Motor neuron (in vitro differentiated cells): ENCODE results near the gene IFT81. TPM values are rescaled to one million over a fixed set of nuclear protein-coding genes. Genes with fewer than 3 reads are reported as not detected.

Experiments
- ATAC-seq, 8 experiments: fragments of 200-7000 bp; cut with Tn5 transposase; replicated peaks in 6 of 8; 2 replicates each; pipeline ENCODE4 v1.8.0; 2021; ENCODE audit warnings: mild to moderate bottlenecking in 8 of 8, moderate library complexity in 8 of 8
- H3K27ac ChIP-seq, 2 donors: fragments of 250-450 bp; sonication (Bioruptor Pico); 2 replicates each; pipeline ENCODE4 v1.9.0; 2021; ENCODE audit warnings: antibody characterized with exemption in 2 of 2, mild to moderate bottlenecking in 2 of 2, moderate library complexity in 1 of 2
- H3K4me1 ChIP-seq, 2 donors: fragments of 250-450 bp; sonication (Bioruptor Pico); replicated peaks in 1 of 2; 2 replicates each; pipeline ENCODE4 v1.6.1; 2021; ENCODE audit warnings: antibody characterized with exemption in 2 of 2, mild to moderate bottlenecking in 2 of 2, moderate library complexity in 1 of 2
- H3K4me3 ChIP-seq, 5 donors: fragments of 250-450 bp; sonication (Bioruptor Pico); 2 replicates each; pipeline ENCODE4 v1.9.0; 2021; ENCODE audit warnings: antibody characterized with exemption in 5 of 5, mild to moderate bottlenecking in 5 of 5, moderate library complexity in 4 of 5
- WGBS, 10 experiments: fragments of 450-650 bp; shearing (Covaris generic); methylation state at CpG; one replicate each; pipeline ENCODE4 v1.0.0; 2022; 5-methylcytosine and 5-hydroxymethylcytosine counted together
- in situ Hi-C, 9 experiments: fragments of 400-800 bp; cut with MboI; loops; one replicate each; pipeline ENCODE4 v1.15.0; 2021; ENCODE audit warnings: low sequenced_read_pairs in 9 of 9, low pct_unique_long_range_greater_than_20kb in 2 of 9; ENCODE audit not compliant: unreplicated experiment in 9 of 9
- total RNA-seq, 8 experiments: library from RNA; unstranded; fragments of 300-600 nt; gene quantifications; 2 replicates each; pipeline versions ENCODE4 v1.2.3 to v1.2.4, GENCODE V29; 2022

Gene IFT81
- total RNA-seq, 8 experiments from 2014 or later, result 5.3 to 51.5 (median 33.7) TPM

GRCh38 chr12:110174373-110174996 lies 50.3 kb downstream of the IFT81 start:
- 83 to 100% (median 93%) methylated on average over 1 to 6 of the region's 6 CpGs; no CpG with 5 or more reads in 1 of the 10 experiments for WGBS, 10 experiments
- in situ Hi-C loops, result no loop called here
- no peak overlapping the region for H3K27ac ChIP-seq
- H3K4me1 ChIP-seq, result peaks cover 5 to 6% of the 10 kb centered on the region in 2 donors
- no peak for ATAC-seq
- no peak overlapping the region for H3K4me3 ChIP-seq

GRCh38 chr12:110175201-110175600 lies 51.0 kb downstream of the IFT81 start:
- ATAC-seq, result no peak
- in situ Hi-C loops, result no loop called here
- no peak overlapping the region for H3K27ac ChIP-seq
- WGBS, 10 experiments, result 40 to 97% (median 85%) methylated on average over 1 to 4 of the region's 4 CpGs; no CpG with 5 or more reads in 1 of the 10 experiments
- no peak overlapping the region for H3K4me3 ChIP-seq
- H3K4me1 ChIP-seq, result peaks cover 5 to 6% of the 10 kb centered on the region in 2 donors

DNA sequence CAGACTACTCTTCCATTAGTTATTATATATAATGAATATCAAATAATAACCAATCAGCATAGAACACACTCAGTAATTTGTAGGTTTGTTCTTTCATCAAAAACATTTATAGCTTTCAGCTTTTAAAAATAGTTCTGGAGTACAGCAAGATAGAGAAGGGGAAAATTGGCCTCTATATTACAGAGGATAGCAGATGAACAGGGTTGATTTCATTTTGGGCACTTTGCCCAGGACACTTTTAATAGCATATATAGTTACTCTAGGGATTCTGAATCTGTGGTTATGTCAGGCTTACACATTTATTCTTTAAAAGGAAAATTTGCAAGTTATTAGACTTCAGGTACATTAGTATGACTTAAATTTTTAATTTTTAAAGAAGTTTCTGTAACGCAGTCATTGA lies 52.6 kb downstream of the IFT81 start:
- H3K27ac ChIP-seq, result no peak overlapping the region
- WGBS, 10 experiments, result 92 to 100% (median 100%) methylated on average over 1 of the region's 1 CpG; no CpG with 5 or more reads in 2 of the 10 experiments
- in situ Hi-C loops, result no loop called here
- ATAC-seq, result no peak
- H3K4me1 ChIP-seq, result no peaks in the 10 kb centered on the region
- H3K4me3 ChIP-seq, result no peak overlapping the region

DNA sequence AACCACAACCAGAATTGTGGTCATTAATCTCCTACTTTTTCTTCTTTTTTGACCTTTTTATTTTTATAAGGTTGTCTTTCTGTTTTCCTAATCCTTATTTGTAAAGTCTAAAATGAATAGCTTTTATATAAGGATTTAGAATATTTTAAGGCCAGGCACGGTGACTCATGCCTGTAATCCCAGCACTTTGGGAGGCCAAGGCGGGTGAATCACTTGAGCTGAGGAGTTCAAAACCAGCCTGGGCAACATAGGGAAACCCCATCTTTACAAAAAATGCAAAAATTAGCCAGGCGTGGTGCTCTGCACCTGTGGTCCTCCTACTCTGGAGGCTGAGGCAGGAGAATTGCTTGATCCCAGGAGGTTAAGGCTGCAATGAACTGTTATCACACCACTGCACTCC lies 55.1 kb downstream of the IFT81 start:
- Histone ChIP-seq H3K4me1 (no peaks in the 10 kb centered on the region), H3K4me3 (no peak overlapping the region), H3K27ac (no peak overlapping the region)
- WGBS, 10 experiments, result 40 to 100% (median 94%) methylated on average over 1 to 2 of the region's 3 CpGs; no CpG with 5 or more reads in 3 of the 10 experiments
- peak in 1 of 8 experiments; percentile 43 for ATAC-seq
- in situ Hi-C loops, result no loop called here

DNA sequence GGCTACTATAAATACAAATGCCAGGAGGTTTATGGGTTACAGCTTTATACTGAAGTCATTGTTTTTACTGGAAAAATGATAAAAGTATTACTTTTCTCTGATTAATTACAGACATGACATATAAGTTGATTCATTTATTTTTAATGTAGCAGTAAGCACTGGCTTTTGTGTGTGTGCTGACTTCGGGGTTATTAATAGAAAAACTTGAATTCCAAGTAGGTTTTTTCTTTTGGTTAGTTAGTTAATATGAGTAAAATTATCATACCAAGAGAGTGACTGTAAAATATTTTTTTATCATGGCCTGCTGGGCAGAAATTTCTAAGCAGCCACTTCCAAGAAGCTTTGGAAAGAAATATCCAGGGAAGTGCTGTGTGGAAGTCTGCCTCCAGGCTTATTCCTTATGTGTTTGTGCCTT lies 56.4 kb downstream of the IFT81 start:
- no peak for ATAC-seq
- 0 to 100% (median 63%) methylated on average over 1 of the region's 1 CpG; no CpG with 5 or more reads in 1 of the 10 experiments for WGBS, 10 experiments
- Histone ChIP-seq H3K4me3 (no peak overlapping the region), H3K4me1 (no peaks in the 10 kb centered on the region), H3K27ac (no peak overlapping the region)
- in situ Hi-C loops, result no loop called here

DNA sequence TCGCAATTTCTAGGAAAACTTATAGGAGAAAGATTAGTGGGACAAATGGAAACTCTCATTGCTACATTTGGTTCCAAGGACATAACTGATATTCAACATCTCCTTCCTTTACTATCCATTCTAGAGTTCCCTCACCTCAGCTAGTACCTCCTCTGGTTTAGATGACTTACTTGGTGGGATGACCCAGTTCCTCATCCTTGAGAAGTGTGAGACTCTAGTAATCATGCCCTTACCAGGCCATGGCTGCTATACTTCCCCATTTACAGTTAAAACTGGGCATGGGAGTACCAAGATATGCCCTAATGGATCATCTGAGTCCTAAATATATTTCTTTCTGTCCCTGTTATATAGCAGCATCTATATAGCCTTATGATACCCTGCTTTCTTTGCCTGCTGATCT lies 58.1 kb downstream of the IFT81 start:
- no peak for ATAC-seq
- in situ Hi-C loops, result no loop called here
- H3K27ac ChIP-seq, result no peak overlapping the region
- H3K4me1 ChIP-seq, result no peaks in the 10 kb centered on the region
- no peak overlapping the region for H3K4me3 ChIP-seq
- 100% methylated on average over 1 of the region's 1 CpG; no CpG with 5 or more reads in 7 of the 10 experiments for WGBS, 10 experiments

DNA sequence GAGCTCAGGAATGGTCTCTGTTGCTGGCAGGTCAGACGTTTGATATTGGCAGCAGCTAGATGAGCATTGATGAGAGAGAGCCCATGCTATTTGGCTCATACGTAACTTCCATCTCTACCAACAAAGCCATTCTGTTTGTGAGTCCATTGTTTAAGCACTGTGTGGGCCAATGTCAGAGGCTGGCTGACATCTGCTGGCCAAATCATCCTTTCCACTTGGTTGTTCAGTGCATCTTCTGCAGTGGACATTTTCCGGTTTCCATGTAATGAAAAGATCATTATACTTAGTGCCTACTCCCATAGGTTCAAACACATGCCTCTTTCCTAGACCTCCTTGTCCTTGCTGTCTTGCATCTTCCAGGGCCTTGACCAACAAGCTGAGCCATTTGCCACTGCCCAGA lies 59.2 kb downstream of the IFT81 start:
- no peaks in the 10 kb centered on the region for H3K4me1 ChIP-seq
- H3K27ac ChIP-seq, result no peak overlapping the region
- in situ Hi-C loops, result no loop called here
- WGBS, 10 experiments, result 87 to 100% (median 100%) methylated on average over 1 to 3 of the region's 3 CpGs; no CpG with 5 or more reads in 5 of the 10 experiments
- no peak overlapping the region for H3K4me3 ChIP-seq
- ATAC-seq, result no peak

DNA sequence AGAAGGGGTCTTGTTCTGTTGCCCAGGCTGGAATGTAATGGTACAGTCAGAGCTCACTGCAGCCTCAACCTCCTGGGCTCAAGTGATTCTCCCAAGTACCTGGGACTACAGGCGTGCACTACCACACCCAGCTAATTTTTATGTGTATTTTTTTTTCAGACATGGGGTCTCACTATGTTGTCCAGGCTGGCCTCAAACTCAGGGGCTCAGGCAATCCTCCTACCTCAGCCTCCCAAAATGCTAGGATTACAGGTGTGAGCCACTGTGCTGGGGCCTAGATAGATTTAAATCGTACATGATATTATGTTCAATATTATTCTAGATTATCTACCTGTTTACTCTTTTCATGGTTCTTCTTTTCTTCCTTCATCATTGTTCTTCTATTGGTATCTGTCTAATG lies 61.5 kb downstream of the IFT81 start:
- in situ Hi-C loops, result no loop called here
- Histone ChIP-seq H3K27ac (no peak overlapping the region), H3K4me3 (no peak overlapping the region), H3K4me1 (no peaks in the 10 kb centered on the region)
- ATAC-seq, result no peak
- WGBS, 10 experiments, result 71 to 100% (median 95%) methylated on average over 1 to 2 of the region's 2 CpGs; no CpG with 5 or more reads in 2 of the 10 experiments

- WGBS, 10 experiments, result 94 to 100% (median 100%) methylated on average over 1 of the region's 1 CpG
Measured at GRCh38 chr12:110186059-110186458, 61.9 kb downstream of the IFT81 start.

DNA sequence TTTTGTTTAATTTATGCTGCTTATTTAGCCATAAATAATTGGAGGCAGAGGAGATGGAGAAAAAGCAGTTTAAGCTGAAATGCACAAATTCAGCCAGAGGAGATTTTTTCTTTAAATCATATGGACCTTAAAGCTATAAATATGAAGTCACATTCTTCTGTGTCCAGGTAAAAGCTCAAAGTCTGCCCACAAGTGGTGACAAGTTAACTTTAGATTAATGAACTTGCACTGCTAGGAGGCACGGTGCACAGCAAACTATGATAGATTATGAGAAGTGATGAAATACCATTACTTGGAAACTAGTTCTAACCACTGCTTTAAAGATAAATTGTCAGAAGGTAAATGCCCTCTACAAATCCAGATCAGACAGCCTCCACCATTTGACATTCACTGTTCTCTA lies 69.0 kb downstream of the IFT81 start:
- H3K4me3 ChIP-seq, result no peak overlapping the region
- peaks cover 0 to 5% of the 10 kb centered on the region in 2 donors for H3K4me1 ChIP-seq
- in situ Hi-C loops, result no loop called here
- 57 to 100% (median 100%) methylated on average over 1 of the region's 1 CpG; no CpG with 5 or more reads in 1 of the 10 experiments for WGBS, 10 experiments
- H3K27ac ChIP-seq, result no peak overlapping the region
- no peak for ATAC-seq

More at GRCh38 chr12:110186059-110186458, 61.9 kb downstream of the IFT81 start:
- no peak overlapping the region for H3K4me3 ChIP-seq
- H3K4me1 ChIP-seq, result no peaks in the 10 kb centered on the region
- no peak overlapping the region for H3K27ac ChIP-seq
- ATAC-seq, result no peak
- in situ Hi-C loops, result no loop called here

DNA sequence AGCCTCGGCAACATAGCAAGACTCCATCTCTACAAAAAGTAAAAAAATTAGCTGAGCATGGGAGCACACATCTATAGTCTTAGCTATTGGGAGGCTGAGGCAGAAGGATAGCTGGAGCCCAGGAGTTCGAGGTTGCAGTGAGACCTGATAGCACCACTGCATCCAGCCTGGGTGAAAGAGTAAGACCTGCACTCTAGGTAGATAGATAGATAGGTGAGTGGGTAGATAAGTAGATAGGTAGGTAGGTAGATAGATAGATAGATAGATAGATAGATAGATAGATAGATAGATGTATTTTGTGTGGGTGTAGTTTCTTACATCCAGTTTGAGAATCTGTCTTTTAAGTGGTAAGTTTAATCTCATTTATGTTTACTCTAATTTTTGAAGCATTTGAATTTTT lies 72.8 kb downstream of the IFT81 start:
- in situ Hi-C loops, result no loop called here
- WGBS, 10 experiments, result 50 to 100% (median 100%) methylated on average over 1 to 2 of the region's 2 CpGs; no CpG with 5 or more reads in 3 of the 10 experiments
- Histone ChIP-seq H3K4me1 (peaks cover 18 to 28% of the 10 kb centered on the region in 2 donors), H3K4me3 (no peak overlapping the region), H3K27ac (no peak overlapping the region)
- no peak for ATAC-seq

DNA sequence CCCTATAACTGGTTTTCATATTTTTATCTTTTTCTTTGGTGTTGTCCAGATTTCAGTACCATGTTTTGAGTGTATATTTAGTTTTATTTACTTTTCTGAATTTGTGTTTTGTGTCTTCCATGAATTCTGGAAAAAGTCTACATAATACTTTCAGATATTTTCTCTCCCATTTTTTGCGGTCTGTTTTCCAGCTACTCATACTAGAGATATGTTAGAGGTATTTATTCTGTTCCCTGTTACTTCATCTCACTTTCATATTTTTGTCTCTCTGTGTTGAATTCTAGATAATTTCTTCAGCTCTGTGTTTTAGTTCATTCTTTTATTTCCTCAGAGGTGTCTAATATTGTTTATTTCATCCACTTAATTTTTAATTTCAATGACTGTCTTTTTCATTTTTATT lies 74.2 kb downstream of the IFT81 start:
- Histone ChIP-seq H3K4me3 (no peak overlapping the region), H3K4me1 (peaks cover 18 to 28% of the 10 kb centered on the region in 2 donors), H3K27ac (peak overlapping the region in 1 of 2 donors; percentile 39)
- in situ Hi-C loops, result no loop called here
- WGBS, 10 experiments, result 83 to 100% (median 99%) methylated on average over 1 of the region's 1 CpG
- no peak for ATAC-seq

- ATAC-seq, result peak in 6 of 8 experiments; percentile 20 to 98 (median 94)
- WGBS, 10 experiments, result 0 to 93% (median 20%) methylated on average over 1 to 5 of the region's 6 CpGs; no CpG with 5 or more reads in 1 of the 10 experiments
- in situ Hi-C loops, result no loop called here
Measured at GRCh38 chr12:110199339-110200123, 75.4 kb downstream of the IFT81 start.

More at GRCh38 chr12:110199339-110200123, 75.4 kb downstream of the IFT81 start:
- Histone ChIP-seq H3K4me1 (peaks cover 18 to 28% of the 10 kb centered on the region in 2 donors), H3K27ac (peak overlapping the region; percentile 21 to 64), H3K4me3 (no peak overlapping the region)
